HT-29 (cell line): ENCODE measurements around the gene OSBPL1A. TPM values are rescaled to one million over a fixed set of nuclear protein-coding genes. Genes with fewer than 3 reads are reported as not detected.

Source experiments
- DNase-seq: peaks from one replicate; pipeline ENCODE4 v3.0.0-alpha.2; 2015; ENCODE audit warnings: low spot score
- total RNA-seq: library from RNA; depleted of rRNA; stranded (reverse); fragments of >200 nt; shearing (Covaris generic); gene quantifications from 2 replicates; pipeline ENCODE4 v1.2.3, GENCODE V29; 2014

Gene OSBPL1A
- total RNA-seq, 1 experiment from 2014 or later: 13.7 TPM

DNA sequence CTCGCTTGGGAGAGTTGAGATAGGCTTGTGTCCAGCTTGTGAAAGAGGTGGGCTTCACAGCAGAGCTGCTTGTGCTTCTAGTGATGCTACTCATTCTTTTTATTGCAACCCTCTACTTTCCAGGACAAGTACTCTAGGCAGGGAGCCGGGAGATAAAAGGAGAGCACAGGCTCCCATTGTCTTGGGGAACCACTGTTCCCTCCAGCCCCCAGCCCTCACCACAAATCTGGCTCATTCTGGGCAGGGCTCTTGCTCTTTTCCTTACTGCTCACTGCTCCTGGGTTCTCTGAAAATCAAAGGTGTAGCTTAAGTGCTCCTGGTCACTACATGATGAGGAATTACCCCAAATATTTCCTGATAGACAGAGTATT lies 177.3 kb downstream of the OSBPL1A start:
- no peak for DNase-seq

DNA sequence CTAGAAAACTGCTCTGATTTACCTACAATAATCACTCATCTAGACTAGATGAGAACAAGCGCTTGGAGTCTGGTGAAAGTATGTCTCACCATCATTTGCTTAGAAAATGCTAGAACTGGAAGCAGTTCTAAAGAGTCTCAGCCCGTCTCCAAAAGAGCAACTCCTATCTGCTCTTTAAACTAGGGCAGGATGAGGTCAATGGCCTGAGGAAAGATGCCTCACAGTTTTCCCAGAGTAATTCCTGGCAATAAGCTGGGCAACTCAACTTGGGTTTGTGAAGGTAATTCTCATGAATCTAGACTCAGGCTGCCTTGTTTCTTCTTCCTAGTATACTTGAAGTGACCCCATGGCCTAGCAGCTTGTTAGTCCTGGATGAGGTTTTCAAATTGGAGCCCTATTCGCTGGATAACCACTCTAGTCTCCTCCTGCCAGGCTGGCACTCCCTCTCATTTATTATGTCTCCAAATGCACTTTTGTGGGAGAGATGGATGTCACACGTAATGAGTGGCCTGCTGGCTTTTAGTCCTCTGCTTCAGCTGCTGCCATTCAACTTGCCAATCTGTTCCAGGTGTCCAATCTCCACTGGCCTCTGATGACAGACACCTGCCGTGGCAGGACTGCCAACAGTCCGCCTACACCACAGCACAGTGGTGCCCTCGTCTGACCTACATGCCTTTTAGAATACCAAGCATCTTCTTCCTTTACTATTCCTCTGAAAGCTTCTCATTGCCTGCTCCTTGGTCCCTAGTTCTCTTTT lies 177.9 kb downstream of the OSBPL1A start:
- no peak for DNase-seq

DNA sequence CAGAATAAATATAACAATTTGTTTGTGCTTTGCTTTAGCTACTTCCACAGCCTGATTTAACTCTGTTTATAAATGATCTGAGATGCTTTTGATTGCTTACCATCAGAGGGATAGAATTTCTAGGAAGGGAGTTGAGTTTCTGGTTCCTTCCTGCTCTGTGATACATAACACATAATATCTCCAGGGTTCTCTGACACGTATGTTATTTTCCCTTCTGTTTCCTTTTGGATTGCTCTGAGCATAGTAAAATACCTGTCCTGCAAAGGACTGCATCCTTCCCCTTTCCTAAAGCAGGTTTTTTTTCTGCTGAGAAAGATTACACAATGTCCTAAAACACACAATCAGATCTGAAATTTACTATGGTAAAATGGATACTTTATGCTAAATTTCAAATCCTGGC lies 182.7 kb downstream of the OSBPL1A start:
- no peak for DNase-seq

DNA sequence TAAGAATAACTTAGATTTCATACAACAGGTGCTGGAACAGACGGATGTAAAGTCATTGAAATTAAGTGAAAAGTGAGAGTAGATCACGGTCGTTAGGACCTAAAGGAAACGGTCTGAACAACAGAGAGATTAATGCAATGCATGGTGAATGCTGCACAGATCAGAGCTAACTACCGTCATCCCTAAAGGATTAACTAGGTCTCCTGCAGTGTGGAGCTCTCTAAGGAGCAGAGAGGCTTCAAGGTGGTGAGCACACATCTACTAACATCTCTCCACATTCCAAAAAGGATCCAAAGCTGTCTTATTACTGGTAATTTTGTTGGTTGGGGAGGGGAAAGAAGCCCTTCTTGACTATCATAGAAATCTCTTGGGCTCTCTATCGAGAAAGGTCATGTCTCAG lies 183.5 kb downstream of the OSBPL1A start:
- no peak for DNase-seq

DNA sequence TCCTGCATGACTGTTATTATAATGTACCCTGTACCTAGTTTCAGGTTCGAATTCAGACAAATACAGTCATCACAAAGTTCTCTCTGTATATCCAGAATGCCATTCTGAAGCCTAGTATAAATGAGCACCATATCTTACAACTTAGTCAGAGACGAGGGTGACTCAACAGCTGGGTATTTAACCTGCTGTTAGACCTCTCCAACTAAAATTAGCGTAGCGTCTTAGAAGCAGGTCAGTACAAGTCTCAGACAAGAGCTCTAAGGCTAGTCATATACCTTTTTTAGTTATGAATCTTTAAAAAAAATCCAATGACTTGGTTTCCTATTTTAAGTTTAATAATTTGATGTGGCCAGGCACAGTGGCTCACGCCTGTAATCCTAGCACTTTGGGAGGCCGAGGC lies 184.7 kb downstream of the OSBPL1A start:
- no peak for DNase-seq

DNA sequence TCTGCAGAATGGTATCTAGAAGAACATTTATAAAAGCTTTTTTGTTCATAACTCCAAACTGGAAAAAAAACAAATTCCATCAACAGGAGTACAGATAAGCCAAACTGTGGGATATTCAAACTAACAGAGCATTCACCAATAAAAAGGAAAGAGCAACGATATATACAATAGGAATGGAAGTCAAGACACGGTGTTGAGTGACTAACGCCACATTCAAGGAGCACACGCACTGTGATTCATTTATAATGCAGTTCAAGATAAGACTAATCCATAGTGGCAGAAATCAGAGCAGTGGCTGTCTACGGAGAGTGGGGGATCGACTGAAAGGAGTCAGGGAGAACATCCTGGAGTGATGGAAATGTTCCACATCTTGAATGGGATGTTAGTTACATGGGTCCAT lies 188.1 kb downstream of the OSBPL1A start:
- DNase-seq: no peak

DNA sequence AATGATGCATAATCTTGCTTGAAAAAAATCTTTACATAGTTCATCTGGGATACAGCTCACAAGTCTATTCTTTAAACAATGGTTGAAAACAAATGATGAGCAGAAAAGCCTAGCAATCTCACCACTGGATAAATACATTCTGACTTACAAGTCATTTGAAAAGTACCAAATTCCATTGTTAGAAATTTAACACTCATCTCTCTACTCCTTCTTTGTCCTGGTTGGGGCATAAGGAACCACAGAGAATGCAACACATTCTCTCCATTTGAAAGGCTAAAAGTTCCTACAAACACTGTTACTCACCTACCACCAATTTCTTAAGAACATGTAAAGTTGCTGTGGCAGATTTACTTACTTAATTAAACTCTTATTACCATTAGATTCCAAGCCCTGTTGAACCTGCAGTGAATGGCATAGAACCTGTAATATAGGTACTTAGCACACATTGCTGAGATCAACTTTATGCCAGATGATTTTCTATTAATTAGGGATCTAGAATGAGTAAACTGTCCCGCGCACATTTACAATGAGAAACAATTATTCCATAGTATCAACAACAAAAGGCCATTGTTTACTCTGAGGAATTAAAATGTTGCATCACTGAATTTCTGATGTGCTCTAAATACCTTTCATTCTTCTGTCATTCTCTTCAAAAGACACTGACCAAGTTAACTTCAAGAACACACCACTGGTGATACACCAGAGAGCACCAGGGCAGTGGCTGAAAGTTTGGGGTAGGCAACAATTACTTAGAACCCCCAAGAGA lies 189.2 kb downstream of the OSBPL1A start:
- DNase-seq: no peak

DNA sequence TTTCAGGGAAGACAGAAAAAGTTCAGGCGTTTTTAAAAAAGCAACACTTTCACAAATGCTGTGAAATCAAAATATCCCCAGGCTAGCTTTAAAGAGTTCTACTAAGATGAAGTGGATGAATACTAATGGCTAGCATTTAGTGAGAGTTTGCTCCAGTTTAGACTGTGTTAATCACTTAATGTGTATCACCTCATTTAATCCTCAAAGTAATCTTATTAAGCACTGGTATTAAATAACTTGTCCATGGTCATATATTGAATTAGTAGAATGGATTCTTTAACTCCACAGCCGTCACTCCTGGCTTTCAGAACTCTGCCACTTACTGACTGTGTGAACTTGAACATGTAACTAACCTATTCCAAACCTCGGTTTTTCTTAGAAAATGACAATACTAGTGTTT lies 192.7 kb downstream of the OSBPL1A start:
- DNase-seq: no peak

DNA sequence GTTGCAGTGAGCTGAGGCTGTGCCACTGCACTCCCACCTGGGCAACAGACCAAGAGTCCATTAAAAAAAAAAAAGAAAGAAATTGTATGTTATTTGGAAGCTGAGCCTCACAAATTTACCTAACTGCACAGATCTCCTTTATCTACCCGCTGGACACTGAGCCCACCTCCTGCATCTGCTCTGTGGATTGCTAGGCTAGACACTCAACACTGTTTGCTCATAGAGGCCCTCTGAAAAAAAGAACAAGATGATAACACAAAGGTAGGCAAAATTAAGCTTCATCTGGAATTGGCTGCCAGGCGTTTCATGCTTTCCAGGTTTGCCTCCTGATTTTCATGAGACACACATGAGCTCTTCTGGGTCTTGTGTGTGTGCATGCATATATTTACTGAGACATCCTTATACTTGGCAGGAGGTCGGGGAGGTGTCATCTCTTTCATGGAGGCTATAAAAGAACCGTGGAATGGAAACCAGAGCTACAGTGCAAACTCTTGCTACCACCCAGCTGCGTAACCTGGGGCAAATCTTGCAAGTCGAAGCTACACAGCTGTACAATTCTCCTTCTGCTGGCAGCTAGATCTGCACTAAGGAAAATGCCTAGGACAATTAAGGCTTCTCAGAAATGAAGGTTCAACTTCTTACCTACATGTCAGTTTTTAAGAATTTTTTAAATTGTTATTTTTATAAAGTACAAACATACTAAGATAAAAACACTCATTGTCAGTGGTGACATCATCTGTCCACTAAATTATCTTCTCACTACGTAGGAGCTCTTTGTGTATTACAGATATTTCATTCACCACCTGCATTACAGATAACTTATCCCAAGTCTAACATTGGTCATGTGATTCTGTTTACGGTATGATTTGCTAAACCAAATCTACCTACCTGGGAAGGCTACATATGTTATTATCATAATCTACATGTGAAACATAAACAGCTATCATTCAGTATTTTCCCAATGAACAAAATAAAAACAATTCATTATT lies 195.6 kb downstream of the OSBPL1A start:
- no peak for DNase-seq

DNA sequence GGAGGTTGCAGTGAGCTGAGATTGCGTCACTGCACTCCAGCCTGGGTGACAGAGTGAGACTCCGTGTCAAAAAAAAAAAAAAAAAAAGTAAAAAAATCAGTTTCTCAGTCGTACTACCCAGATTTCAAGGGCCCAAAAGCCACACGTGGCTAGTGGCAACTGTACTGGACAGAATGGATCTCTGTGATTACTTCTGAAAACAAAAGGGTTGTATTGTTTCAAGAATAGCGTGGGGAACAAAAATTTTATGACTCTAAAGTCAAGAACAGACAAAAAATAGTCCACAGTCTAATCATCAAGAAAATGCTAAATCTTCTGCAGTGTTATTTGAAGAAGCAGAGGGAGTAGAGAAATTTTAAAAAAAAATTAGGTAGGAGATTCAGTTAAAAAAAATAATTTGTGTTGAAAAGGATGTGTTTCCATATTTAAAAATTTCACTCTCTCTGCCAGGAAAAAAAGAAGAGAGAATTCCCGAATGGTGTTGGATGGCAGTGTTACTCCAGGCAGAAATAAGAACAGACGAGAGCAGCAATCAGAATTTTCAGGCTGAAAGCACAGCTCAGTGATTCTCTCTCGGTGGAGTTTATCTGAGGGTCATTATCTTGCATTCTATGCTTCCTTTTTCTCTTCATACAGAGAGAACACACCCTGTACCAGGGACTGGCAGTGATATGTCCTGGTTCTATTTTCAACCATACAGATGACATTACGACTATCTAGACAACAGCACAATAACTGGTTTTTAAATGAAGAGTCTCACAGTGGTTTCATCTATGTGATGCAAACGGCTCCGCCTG lies 196.9 kb downstream of the OSBPL1A start:
- DNase-seq: no peak

DNA sequence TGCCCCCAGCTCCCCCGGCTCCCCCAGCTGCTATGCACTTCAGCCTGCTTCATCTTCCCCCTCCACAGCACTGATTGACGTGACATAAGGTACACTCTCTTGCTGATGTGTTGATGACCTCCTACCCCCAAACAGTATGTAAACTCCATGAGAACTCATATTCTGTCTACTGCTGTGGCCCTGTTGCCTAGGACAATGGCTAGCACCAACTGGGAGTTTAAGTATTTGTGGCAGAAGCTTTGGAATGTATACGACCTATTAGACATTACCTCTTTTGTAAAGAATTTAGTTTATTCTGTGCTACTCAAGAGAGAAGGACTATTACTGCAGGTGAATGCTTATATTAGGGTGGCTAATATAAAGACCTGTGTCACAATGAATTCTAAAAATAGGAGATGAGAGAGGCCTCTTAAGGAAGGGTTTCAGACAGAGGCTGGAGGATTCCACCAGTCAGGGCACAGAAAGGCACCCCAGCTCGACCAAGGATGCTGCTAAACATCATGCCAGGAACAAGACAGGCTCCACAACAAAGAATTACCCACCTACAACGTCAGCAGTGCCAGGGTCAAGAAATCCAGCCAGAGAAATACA lies 198.2 kb downstream of the OSBPL1A start:
- DNase-seq: no peak

DNA sequence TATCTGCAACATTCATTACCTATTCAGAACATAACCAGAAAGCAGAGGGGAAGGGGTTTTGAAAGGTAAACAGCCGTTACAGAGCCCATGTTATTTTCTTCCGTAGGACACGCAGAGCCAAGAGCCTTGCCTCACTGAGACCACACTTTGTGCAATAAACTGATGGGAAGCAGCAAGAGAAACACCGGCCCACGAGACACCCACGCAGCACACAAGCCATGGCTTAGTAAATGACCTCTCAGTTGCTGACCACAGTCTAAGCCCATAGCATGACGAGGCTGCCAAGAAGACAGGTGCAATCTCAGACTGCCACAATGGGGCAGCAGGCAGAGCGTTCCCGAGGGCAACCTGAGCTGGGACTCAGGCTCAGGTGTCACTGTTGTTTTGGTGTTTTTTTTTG lies 199.2 kb downstream of the OSBPL1A start:
- DNase-seq: no peak

DNA sequence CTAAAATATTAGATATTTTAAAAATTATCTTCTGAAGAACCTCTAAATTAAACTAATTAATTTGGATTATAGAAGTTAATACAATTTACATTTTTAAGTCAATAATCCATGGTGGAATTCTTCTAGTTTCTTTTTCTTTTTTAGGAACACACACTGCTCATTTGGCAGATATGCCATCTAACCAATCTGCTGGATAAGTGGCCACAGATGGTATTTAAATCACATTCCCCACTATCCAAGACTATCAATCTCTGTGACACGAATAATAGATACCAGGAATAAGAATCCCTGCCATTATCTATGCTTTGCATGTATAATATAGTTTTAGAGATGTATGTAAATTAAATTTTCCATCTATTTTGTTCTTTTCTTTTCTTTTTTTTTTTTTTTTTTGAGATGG lies 200.2 kb downstream of the OSBPL1A start:
- no peak for DNase-seq

DNA sequence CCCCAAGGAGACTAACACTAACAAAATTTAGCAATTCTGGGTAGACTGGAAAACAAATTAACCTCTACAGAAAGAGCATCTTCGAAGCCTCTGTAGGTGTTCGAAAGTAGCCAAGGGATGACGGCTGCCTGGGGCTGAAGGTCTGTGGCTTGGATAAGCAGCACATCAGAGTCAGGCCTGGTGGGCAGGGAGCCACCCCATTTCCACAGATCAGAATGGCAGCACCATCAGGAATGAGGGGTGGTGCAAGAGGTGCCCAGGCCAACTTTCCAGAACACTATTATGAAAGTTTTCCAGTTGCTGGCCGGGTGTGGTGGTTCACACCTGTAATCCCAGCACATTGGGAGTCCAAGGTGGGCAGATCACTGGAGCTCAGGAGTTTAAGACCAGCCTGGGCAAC lies 200.9 kb downstream of the OSBPL1A start:
- no peak for DNase-seq

DNA sequence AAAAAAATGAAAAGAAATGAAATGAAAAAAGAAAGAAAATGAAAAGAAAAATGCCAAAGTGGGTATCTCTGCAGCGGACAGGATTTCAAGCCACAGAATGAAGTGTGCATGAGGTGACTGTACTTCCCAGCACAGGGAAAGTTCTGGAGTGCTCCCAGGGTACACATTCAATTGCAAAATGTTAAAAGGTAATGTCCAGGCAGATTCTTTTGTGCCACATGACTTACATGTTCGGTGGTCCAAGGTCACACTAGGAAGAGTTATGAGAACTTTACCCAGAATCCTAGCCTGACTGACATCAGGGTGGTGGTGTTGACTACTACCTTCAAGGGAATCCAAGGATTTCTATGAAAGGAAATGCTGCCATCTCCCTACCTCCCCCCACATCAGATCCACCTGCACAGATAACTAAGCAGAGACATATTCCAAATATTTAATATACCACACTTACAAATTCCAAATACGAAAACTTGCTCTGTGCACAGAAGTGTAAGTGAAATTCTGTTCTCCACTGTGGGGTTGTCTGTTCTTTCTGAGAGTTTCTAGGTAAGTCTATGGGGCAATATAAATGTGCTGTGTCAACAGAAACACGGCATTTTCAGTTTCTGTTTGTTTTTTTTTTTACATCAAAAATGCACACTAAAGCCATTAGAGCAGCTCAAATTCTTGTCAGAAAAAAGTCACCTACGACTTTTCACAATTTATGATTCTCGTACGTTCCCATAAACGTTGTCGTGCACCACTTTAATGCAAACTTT lies 202.1 kb downstream of the OSBPL1A start:
- DNase-seq: no peak

DNA sequence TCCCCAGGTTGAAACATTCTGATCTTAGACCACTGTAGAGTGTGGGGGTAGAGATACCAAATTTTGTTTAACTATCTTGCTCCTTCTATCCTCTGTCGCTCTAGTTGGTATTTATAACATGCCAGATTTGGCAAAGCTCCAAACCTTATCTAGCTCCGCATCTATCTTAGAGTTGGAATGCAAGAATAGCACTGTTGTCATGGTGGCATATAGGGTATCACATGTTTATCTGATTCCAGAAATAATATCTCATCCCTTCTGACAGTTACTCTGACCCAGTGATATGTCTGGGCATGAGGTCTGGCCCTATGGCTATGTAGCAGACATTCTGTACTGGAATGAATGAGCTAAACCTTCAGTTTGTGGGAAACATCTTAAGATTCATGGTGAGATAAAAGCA lies 207.0 kb downstream of the OSBPL1A start:
- no peak for DNase-seq

DNA sequence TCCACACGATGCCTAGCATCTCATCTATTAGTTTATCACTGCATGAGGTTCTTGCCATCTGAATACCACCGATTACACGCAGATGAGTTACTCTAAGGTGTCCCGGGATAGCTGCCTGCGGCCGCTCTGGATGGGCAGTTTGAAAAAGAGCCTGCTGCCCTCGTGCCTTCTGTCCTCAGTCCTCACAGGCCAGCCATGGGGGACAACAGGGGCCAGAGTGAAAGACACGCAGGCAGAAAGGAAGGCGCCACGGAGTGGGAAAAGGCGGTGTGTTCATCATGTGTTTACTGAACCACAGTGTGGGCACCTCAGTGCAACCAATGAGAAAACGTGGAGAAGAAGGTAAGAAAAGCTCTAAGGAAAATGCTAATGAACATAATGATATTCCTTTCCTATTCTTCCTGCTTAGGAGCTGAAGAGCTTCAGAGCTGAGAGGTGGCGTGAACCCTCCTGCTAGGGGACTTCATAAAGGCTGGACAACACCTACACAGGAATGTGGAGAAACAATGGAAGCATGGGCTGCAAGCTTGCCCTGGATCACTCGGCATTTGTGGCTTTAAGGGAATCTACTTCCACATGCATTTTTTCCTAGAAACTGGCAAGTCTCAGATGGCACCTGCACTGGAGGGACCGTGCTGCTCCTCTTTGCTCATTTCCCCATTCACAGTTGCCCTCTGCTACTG lies 207.8 kb downstream of the OSBPL1A start:
- DNase-seq: no peak

DNA sequence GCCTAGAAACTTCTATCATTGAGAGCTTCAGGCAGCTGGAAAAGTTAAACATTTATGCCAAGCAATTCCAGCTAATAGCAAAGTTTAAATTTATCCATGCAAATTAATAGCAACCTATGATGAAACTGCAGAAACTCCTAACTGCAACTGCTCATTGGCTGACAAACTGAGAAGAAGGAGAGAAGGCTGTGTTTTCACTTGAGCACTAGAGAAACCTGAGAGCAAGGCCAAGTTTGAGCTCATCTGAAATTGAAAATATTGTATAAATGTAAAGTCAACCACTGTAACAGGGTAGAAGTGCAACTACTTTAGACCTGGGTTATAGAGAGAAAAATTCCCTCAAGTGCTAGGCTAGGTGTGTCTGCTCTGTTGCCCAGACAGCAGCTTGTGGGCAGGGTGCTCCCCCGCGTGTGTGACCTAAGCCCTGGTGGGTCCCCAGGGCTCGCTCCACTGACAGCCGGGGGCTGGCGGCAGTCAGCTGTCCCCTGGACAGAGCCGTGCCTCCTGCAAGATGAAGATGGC lies 208.6 kb downstream of the OSBPL1A start:
- DNase-seq: no peak

DNA sequence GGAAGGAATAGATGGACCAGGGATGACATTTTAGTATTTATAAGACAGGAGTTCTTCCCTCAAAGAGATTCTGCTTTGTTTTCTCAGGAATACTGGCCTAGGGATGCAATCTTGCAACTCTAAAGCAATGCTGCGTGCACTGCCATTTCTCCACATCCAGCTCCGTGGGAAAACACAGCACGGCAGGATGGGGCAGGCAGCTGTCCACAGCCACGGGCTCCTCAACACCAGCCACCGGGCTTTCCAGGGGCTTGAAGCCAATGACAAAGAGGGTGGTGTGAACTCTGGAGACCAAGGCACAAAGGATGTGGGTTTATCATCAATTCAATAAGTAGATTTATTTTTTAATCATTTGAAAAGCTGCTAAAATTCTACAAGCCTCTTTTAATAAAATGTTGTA lies 209.5 kb downstream of the OSBPL1A start:
- DNase-seq: no peak
